ENCODE measurements around the gene SLC7A6. TPM values are rescaled to one million over a fixed set of nuclear protein-coding genes. Genes with fewer than 3 reads are reported as not detected.
A peak's percentile ranks its signal among the peaks of the same experiment; 100 is the strongest.

Gene SLC7A6
- total and polyA plus RNA-seq, 2 of the 13 experiments (the other 11 are each of a cell fraction or from before 2014, with no cell fraction given), result 35.8 to 70.8 TPM

DNA sequence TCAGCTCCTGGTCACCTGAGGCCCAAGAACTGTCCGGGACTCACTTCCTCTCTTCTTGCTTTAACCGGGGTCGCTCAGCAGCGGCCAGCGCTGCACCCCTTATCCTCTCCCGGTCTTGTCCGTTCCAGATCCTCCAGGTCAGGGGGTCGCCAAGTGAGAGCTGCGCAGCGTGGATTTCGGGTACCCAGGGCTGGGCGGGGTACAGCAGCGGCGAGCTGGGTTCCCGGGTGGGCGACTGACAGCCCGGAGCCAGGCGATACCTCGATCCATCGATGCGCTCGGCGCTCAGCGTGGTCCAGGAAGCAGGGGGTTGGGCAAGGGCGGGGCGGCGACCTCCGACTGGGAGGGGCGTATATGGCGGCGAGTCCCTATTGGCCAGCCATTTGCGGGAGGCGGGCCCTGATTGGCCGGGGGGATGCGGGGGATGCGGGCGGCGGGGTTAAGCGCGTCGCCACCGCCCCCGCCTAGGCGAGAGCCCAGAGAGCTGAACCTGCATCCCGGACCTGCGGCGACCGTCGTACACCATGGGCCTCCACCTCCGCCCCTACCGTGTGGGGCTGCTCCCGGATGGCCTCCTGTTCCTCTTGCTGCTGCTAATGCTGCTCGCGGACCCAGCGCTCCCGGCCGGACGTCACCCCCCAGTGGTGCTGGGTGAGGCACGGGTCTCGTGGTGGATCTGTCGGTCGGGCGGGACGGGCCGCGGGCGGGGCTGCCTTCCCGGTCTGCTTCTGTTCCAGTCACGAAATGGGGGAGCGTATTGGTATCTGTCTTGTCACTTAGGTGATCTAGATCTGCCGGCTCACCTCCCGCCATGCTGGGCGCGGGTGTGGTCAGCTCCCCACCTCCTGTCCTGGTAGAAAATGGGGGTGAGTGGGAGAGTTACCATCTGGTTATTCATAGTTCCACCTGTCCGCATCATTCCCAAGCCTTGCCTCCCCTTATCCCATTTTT lies 19.1 kb upstream of the SLC7A6 start, which contains the start of gene PLA2G15 (continued):
- TF ChIP-seq ZNF205 (CRISPR knock-in tag; IDR thresholded peaks at IDR 0.05) (peak; percentile 34; the same call in 1 of the 2 replicates), ZNF432 (CRISPR knock-in tag; IDR thresholded peaks at IDR 0.05; ENCODE audit: borderline replicate concordance) (no peak), ZNF740 (CRISPR knock-in tag; IDR thresholded peaks at IDR 0.05) (peak; percentile 82), POGK (CRISPR knock-in tag; conservative IDR thresholded peaks at IDR 0.05) (peak; percentile 41; the same call in 1 of the 2 replicates), SOX5 (CRISPR knock-in tag; IDR thresholded peaks at IDR 0.05; ENCODE audit: borderline replicate concordance) (no peak), SIN3A (IDR thresholded peaks at IDR 0.05; ENCODE audit: borderline replicate concordance, low read depth, low read length) (peak; percentile 96), ZNF614 (CRISPR knock-in tag; IDR thresholded peaks at IDR 0.05; ENCODE audit: borderline replicate concordance) (0 out of 2 replicates have a peak, but pooled peaks have one; percentile 31), SRSF4 (IDR thresholded peaks at IDR 0.05; ENCODE audit: low read depth, low read length, poor library complexity, severe bottlenecking) (no peak), XRCC5 (optimal IDR thresholded peaks at IDR 0.05; ENCODE audit: low read length) (peak; percentile 97), ESRRA (CRISPR knock-in tag; IDR thresholded peaks at IDR 0.05; ENCODE audit: low read depth) (peak; percentile 39; the same call in 1 of the 2 replicates), NFYC (CRISPR knock-in tag; IDR thresholded peaks at IDR 0.05) (peak; percentile 92), ZNF136 (CRISPR knock-in tag; IDR thresholded peaks at IDR 0.05; ENCODE audit: low read depth) (0 out of 2 replicates have a peak, but pooled peaks have one; percentile 59), PITX1 (CRISPR knock-in tag; IDR thresholded peaks at IDR 0.05) (peak; percentile 66), ZNF552 (CRISPR knock-in tag; IDR thresholded peaks at IDR 0.05; ENCODE audit: borderline replicate concordance) (peak; percentile 20; the same call in 1 of the 2 replicates), HNF4G (IDR thresholded peaks at IDR 0.05; ENCODE audit: borderline replicate concordance, low read depth, low read length) (no peak), HNF4G (CRISPR knock-in tag; IDR thresholded peaks at IDR 0.05; ENCODE audit: borderline replicate concordance, low read depth) (peak; percentile 69), KLF6 (CRISPR knock-in tag; IDR thresholded peaks at IDR 0.05) (peak; percentile 69; the same call in 1 of the 2 replicates), KLF13 (CRISPR knock-in tag; IDR thresholded peaks at IDR 0.05) (peak; percentile 88; the same call in 1 of the 2 replicates), ZFP90 (CRISPR knock-in tag; IDR thresholded peaks at IDR 0.05; ENCODE audit: borderline replicate concordance) (peak; percentile 88), HOXD1 (CRISPR knock-in tag; IDR thresholded peaks at IDR 0.05) (peak; percentile 83; the same call in 1 of the 2 replicates), XBP1 (CRISPR knock-in tag; IDR thresholded peaks at IDR 0.05) (no peak)
- TF ChIP-seq, protein P1, sequence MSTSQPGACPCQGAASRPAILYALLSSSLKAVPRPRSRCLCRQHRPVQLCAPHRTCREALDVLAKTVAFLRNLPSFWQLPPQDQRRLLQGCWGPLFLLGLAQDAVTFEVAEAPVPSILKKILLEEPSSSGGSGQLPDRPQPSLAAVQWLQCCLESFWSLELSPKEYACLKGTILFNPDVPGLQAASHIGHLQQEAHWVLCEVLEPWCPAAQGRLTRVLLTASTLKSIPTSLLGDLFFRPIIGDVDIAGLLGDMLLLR (CRISPR knock-in tag; IDR thresholded peaks at IDR 0.05), result peak; percentile 82
- TF ChIP-seq, protein P2, sequence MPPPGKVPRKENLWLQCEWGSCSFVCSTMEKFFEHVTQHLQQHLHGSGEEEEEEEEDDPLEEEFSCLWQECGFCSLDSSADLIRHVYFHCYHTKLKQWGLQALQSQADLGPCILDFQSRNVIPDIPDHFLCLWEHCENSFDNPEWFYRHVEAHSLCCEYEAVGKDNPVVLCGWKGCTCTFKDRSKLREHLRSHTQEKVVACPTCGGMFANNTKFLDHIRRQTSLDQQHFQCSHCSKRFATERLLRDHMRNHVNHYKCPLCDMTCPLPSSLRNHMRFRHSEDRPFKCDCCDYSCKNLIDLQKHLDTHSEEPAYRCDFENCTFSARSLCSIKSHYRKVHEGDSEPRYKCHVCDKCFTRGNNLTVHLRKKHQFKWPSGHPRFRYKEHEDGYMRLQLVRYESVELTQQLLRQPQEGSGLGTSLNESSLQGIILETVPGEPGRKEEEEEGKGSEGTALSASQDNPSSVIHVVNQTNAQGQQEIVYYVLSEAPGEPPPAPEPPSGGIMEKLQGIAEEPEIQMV (CRISPR knock-in tag; IDR thresholded peaks at IDR 0.05; ENCODE audit: low read depth), result no peak
- TF ChIP-seq, protein P3, sequence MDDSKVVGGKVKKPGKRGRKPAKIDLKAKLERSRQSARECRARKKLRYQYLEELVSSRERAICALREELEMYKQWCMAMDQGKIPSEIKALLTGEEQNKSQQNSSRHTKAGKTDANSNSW (CRISPR knock-in tag; IDR thresholded peaks at IDR 0.05; ENCODE audit: borderline replicate concordance), result no peak
